NCI-H2081 (cell line): ENCODE results near the gene RIMS1.
A peak's percentile ranks its signal among the peaks of the same experiment; 100 is the strongest.
"Not testable (repeated sequence)": the region's sequence is repeated elsewhere in the genome, so short reads cannot be mapped to it uniquely, and the experiment has no call there.

Experiments used
- DNase-seq, 2 experiments: peaks; one replicate each; lab custom pipeline; 2025; lab: John Stamatoyannopoulos, UW

RIMS1 gene

DNA sequence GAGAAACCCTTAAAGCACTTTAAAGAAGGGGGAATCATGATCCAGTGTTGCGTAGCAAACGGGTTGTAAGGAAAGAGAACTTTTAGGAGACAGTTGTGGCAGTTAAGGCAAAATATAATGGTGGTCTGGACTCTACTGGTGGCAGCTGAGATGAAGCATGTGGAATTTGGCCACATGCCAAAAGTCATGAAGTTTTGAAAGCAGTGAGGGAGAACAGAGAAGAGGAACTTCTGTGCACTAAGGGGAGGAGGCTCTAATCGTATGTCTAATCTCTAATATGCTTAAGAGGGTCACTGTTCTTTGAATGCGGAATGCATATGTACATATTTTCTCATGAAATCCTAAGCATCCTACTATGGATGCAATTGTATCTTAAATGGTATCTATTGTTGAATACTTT, 91.5 kb downstream of the RIMS1 start:
- DNase-seq = no peak

DNA sequence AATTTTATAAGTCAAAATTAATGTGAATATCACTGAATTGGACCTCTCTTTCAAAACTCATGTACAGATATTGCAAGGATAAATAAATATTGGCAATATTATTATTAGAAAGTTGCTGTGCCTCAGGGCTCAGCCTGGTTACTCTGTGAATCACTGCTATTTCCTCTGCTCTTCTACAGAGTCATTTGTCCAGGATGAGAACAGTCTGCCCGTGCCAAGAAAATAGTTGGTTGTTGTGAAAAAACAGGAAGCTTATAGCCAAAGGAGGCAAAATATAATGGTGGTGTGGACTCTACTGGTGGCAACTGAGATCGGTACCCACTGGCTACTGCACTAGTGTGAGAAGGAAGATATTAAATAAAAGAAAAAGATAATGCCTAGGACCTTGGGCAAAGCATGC, 93.6 kb downstream of the RIMS1 start:
- DNase-seq = no peak

DNA sequence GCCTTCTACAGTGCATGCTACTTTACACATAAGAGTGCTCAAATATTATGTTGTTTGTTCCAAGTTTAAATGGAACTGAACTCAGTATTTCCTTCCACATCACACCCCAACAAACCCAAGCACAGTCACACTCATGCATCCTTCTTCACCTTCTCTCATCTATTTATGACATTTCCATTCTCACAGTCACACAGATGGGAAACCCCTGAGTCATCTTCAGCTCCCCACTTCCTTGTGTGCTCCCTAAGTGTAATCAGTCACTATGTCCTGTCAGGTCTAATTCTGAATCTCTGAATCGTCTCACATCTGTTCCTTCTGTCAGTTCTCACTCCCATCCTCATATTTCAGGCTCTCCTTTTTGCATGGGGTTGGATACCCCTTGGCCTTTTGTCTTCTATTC, 96.0 kb downstream of the RIMS1 start:
- no peak for DNase-seq

DNA sequence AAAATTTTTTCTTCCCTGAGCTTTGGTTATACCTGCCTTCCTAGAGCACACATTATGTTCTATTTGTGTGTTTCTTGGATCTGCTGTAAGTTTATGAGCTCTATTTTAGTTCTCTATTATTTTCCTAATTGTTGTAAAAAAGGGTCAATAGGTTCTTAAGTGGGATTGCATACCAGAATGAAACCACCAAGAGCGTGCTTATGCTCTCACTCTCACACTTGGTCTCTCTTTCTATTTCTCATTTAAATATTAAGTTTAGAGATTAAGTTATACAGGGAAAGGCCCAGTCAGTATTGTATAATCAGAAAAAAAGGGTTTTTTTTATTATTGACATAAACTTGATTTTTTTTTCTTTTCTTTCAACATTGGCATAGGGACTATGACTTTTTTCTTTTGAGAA, 96.8 kb downstream of the RIMS1 start:
- no peak for DNase-seq

DNA sequence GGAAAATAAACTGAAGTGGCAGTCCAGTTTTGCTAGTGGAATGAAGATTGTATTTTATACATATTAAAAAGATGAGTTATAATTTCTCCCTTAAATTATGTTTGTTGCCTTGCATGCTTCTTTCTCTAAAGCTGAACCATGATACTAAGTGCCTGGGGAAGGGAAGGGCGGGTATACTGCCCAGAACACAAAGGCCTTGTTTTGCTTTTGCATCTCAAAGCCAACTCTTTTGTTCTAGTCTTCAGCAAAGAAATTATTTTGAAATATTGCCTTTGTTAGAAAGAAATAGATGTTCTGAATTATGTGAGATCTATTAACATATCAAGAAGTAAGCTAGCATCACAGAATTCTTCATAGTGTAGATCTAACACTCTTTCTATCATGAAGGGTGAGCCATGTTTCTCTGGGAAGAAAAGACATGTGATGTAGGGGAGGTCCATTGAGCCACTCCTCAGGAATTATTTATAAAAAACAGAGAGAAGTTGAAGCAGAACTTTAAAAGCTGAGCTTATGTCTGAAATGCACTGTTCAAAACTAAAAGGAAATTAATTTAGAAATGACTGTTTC, 108.4 kb downstream of the RIMS1 start:
- DNase-seq = no peak

DNA sequence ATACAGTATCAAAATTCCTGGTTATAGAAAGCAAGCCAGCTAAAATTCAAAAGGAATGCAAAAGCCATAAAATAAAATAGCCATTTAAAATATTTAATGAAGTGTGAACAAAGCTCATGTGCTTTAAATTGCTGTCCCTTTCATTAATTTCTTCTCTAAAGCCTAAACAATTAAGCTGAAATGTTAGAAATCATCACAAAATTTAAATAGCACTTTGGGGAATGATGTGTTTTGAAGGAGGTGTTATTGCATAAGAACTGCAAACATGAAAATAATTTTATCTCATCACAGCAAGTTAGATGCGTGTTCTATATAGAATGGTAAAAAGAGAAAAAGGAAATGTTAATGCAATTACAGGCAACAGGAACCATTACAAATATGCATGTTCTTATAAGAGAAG, 111.0 kb downstream of the RIMS1 start:
- no peak for DNase-seq

DNA sequence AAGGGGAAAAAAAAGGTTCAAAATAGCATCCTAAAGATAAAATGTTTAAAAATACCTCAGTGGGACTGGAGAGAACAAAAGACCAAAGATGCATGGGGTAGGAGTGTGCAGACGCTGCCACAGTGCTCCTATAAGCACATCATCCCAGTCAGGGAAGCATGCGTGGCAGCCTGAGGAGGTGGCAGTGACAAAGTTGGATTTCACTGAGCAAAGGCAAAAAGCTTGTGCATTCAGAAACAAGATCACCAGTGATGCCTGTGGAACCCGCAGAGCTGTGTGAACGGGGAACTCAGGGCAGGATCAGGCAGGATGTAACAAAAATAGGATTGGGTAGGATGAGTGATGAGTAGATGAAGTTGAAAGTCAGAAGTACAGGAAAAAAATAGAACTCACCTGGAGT, 116.1 kb downstream of the RIMS1 start:
- DNase-seq = no peak

DNA sequence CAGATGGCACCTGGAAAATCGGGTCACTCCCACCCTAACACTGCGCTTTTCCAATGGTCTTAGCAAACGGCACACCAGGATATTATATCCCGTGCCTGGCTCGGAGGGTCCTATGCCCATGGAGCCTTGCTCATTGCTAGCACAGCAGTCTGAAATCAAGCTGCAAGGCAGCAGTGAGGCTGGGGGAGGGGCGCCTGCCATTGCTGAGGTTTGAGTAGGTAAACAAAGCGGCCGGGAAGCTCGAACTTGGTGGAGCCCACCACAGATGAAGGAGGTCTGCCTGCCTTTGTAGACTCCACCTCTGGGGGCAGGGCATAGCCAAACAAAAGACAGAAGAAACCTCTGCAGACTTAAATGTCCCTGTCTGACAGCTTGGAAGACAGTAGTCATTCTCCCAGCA, 120.2 kb downstream of the RIMS1 start:
- DNase-seq = not testable (repeated sequence)

DNA sequence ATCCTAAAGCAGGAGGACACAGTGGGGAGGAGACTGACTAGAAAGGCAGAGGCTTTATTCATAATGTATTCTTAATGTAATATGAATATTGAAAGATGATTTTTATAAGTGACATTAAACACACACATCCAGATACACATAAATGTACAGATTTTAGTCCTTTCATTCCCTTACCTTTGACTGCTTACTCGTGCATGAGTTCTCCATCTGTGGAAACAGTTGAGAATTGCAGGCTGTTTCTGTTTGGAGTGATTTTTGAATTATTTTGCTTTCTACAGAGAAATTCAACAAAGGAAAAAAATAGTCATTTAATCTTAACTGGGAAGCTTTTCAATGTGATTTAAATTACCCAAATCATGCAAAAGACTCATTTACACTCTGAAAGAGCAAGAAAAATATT, 136.5 kb downstream of the RIMS1 start:
- no peak for DNase-seq

DNA sequence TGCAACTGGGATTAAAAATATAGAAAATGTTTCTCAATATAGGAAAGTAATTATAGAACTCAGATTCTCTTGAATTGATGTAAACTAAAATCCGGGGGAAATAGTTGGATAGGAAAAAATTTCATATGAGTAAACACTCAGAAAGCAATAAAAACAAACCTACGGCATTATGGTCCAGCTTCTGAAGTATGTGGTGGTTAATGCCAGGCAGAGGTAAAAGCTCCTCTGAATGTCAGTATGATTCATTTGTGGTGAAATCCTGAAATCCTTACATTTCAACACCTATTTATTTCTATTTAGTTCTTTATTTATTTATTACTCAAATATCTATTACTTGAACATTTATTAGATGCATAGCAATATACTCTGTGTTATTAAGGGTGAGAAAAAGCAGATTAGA, 145.1 kb downstream of the RIMS1 start:
- DNase-seq = no peak

DNA sequence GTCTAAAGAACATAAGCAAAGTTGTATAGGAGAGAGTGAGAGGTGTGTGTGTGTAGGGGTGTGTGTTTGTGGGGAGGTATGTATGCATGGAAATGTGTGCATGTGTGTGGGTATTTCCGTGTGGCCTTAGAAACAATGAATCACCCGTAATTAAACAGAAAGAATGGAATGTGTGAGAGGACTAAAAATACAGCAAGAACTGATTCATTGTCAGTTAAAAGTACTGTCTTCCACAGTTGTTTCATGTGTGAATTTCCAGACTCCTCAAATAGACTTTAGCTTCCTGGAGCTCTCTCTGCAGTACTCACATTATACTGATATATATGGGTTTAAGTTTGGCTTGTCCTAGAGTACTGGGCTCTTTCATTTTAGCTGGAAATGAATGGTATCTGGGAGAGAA, 145.7 kb downstream of the RIMS1 start:
- DNase-seq = no peak

DNA sequence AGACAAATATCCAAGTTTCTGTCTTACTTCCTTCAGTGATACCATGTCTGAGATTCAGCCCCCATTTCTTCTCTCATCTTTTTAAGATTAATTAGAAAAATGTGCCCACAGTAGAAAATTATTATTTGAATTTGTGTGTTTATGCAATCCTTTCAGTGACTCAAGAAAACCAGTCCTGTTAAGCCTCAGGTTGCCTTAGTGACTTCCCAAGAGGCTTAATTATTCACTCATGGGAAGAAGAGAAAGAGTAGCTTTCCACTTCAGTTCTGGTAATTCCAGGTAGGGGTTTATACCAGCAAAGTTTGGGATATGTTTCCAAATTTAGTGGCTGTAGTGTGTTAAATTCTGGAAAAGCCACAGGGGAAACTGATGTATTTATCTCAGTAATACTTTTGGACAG, 149.1 kb downstream of the RIMS1 start:
- DNase-seq = no peak

DNA sequence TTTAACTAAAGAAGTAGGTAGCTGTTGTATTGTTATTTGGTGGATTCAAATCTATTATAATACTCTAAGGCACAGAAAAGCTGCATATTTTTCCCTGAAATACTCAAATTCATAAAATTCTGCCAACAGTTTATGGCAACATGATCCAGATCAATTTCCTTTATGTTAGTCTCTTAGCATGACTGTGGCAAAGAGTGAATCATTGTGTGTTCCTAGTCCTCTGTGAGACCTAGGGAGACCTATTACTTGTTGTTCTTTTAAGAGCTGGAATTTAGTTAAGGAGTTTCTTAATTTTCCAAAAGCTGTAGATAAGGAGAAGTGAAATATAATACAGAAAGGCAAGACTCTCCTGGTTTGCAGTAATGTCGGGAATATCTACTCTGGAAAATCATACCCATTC, 149.6 kb downstream of the RIMS1 start:
- DNase-seq = no peak

DNA sequence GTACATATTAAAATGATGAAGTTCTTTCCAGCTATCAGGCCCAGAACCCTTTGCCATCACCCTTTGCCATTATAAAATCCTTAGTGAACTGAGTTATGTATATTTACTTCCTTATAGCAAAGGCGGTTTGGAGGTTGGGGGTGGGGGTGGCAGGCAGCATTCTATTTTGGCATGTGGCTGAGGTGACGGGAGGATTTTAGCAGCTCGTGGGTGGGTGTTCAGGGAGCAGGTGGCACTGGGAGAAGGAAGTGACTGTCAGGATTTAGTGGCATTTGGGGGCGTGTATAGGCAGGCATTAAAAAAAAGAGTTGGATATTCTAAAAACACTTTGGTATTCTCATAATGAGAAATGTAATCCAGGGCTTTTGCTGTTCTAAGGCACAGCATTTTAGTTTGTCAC, 150.7 kb downstream of the RIMS1 start:
- no peak for DNase-seq

DNA sequence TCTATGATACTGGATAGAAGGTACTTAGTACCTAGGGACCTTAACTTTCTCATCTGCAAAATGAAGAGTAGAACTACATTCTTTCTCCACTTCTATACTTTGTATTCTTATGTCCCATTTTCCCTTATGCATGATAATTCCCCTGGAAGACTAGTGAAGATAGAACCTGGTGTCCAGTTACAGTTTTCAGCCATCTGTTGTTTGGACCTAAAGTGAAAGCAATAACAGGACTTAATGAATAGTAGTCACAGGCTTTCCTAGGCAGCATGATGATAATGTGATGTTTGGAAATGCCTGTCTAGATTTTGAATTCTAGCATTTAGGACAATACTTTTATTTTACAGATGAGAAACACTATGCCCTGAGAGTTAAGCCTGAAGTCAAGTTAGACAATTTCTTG, 153.8 kb downstream of the RIMS1 start:
- no peak for DNase-seq

DNA sequence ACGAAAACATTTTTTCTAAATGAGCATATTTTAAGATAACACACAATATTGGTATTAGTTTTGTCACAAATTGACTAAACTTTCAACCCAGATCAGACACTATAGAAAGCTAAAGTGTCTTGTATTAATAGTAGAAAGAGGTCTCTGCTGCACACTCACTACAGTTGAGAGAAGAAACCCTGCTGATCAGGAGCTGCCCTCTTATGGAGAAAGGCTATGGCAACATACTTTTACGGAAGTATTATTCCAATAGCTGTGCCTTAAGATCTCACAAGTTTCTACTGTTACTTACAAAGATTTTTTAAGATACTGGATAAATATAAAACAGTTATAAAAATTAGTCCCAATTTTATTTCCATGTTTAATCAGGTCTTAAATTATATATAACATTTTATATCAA, 155.7 kb downstream of the RIMS1 start:
- DNase-seq = peak in 1 of 2 experiments; percentile 9

DNA sequence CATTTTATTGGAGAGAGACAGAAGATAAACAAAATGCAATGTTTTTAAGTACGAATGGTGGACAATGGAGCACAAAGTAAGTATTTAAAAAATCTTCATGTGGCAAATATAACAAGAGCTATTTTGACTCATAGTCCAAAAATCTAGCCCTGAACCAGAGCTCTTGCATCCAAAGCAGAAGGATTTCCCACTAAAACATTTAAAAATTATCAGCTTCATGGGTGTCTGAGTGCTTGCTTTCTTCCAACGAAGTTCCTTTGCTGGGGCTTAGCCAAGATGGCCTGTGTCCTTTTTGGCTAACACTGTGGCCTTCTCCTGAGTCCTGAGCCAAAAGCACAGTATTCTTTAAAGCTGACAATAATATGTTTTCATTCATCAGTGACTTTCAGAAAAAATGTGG, 161.7 kb downstream of the RIMS1 start:
- DNase-seq = no peak

DNA sequence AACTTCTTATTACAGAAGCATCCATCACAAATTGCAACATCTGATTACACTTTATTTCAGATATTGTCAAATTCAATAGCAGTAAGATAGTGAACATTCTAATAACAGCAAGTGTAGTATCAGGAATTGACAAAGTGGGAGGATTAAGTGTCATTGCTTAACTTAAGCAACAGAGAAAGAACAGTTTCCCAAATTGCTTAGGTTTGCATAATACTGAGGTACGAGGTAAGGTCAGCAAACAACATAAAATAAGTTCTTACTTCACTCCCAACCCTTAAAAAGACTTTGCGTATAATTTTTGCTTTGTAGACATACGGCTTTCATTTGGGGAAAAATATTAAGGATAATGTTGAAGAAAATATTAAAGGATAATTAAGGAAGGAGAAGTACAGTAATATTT, 163.0 kb downstream of the RIMS1 start:
- no peak for DNase-seq

DNA sequence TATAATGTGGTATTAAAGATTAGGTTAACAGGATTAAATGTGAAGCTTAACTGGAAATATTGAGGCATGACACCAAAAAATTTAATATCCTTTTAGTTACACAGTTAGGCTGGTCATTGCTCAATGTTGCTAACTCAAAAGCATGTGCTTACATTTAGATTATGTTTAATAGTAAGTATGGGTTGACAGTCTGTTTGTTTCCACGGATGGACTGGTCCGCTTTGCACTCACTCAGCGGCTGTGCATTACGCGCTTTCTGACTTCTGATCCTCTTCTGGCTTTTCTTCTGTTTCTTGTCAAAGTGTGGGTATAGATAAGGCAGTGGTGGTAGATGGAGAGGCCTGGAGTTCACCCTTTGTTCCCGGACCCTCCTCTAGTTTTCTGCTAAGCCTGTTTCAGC, 174.9 kb downstream of the RIMS1 start:
- DNase-seq = no peak

DNA sequence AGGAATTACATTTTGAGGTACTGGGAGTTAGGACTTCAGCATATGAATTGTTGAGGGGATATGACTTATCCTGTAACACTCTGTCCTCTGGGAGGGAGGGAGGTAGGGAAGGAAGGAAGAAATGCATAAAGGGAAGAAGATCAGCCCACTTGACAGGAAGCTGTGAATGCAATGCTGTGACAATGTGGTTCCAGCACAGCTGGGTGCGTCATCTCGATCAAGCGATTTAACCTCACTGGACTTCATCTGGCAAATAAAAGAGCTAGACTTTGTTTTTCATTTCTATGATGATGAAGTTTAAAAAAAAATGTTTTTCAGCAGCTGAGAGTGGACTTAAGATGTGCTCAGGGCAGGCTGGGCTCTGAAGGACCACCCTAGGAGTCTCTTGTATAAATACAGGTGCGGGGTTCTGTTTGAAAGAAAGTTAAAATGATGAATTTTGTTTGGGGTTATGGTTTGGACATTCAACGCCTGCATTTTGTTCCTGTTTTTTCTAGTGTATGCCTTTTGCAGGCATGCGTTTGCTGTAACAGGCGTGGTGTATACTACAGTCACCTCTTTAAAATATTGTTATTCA, 178.1 kb downstream of the RIMS1 start:
- DNase-seq = no peak

DNA sequence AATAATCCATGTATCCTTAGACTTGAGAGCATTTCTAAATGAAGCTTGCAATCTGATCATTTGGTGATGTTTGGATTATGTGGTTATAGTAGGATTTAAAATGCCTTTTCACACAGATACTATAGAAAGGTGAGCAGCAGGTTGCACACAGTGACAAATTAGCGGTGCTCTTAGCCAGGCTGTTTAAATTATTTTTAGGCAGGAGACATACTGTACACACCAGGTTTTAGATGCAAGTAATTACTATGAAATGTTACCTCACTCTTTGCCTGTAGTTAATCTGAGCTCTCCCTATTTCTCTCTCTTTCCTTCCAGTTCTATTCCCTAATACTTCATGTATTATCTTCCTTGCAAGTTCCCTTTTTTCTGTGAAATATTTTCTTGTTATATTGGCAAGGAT, 191.7 kb downstream of the RIMS1 start:
- peak in 1 of 2 experiments; percentile 29 for DNase-seq

DNA sequence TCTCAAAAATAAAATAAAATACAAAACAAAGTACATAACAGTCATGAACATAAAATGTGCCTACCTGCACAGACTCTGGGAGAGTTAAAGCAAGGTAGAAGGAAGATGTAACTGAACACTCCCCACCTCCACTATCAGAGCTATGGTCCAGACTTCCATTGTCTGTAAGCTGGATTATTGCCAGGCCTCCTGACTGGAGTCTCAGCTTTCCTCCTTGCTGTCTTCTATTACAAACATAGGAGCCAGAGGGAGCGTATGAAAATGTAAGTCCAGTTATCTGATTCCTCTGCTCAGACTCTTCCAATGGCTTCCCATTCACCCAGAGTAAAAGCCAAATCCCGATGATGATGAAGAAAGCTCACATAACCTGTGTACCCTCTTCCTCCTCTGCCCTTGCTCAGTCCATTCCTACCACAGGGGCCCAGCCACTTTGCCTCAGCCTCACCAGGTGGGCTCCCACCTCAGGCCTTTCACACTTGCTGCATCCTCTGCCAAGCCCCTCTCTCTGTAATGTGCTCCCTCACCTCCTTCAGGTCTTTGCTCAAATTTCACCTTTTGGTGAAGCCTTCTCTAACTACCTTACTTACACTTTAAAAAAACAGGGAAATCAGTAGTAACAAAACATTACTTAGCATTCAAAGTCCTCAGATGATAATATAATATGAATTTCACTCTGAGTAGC, 194.1 kb downstream of the RIMS1 start:
- DNase-seq = peak in 1 of 2 experiments; percentile 24

DNA sequence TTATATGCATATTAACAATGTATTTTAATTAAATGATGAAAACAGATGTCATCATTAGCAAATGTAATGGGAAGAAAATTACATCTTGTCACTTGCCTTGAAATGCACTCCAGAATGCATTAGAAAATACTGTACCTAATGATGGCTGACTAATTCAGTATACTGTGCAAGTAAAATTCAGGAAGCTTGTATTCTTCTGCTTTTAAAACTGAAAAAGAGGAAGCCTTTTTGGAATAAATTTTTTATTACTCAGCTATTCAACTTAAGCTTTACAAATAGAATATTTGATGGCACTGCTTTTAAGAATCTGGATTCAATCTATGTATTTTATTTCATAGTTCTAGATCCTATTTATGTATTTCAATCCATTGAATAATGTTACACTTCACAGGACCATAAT, 195.5 kb downstream of the RIMS1 start:
- DNase-seq = no peak

DNA sequence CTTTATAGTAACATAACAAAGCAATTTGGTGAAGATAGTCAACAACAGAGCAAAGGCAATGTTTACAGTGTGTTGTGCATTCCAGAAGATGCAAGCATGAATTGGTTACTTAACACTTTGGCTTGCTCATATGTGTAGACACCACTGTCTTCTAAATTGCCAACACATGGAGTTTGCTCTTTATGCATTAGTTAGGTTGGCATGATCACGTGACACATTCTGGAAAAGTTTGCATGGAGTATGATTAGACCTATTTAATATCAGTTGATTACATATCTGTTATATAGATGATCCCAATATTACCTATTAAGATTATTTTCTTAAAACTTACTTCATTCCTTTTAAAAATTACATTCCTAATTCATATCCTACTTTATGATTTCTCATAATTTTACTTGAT, 197.6 kb downstream of the RIMS1 start:
- no peak for DNase-seq
